Spleen (tissue), 11 donors: ENCODE measurements around the gene CZIB. TPM values are rescaled to one million over a fixed set of nuclear protein-coding genes. Genes with fewer than 3 reads are reported as not detected.

Source experiments
- DNase-seq: peaks from one replicate; pipeline ENCODE4 v3.0.0-alpha.2; 2020
- H3K27ac ChIP-seq, 8 donors: fragments of 200-600 bp; sonication (generic) in 7 of 8; 1 replicate in 4 of 8; 2 replicates in 4 of 8; pipeline versions ENCODE4 v1.5.0 to v1.8.0; 2016 to 2021; ENCODE audit warnings: inconsistent platforms in 4 of 8, mild to moderate bottlenecking in 4 of 8, moderate library complexity in 1 of 8
- H3K27me3 ChIP-seq, 7 donors: fragments of 200-600 bp; sonication (generic) in 6 of 7; replicated peaks in 1 of 7; 1 replicate in 4 of 7; 2 replicates in 3 of 7; pipeline versions ENCODE4 v1.5.0 to v1.8.0; 2016 to 2021; ENCODE audit warnings: inconsistent platforms in 3 of 7, mild to moderate bottlenecking in 1 of 7
- H3K36me3 ChIP-seq, 6 donors: fragments of 200-600 bp; sonication (generic) in 5 of 6; 1 replicate in 4 of 6; 2 replicates in 2 of 6; pipeline versions ENCODE4 v1.5.0 to v1.8.0; 2016 to 2021; ENCODE audit warnings: inconsistent platforms in 2 of 6
- H3K4me1 ChIP-seq, 6 donors: fragments of 200-600 bp; sonication (generic) in 5 of 6; 1 replicate in 3 of 6; 2 replicates in 3 of 6; pipeline versions ENCODE4 v1.5.0 to v1.8.0; 2016 to 2021; ENCODE audit warnings: inconsistent platforms in 3 of 6
- H3K4me3 ChIP-seq, 8 donors: fragments of 200-600 bp; sonication (generic) in 7 of 8; 1 replicate in 4 of 8; 2 replicates in 4 of 8; pipeline versions ENCODE4 v1.5.0 to v1.8.0; 2016 to 2021; ENCODE audit warnings: inconsistent platforms in 4 of 8, mild to moderate bottlenecking in 4 of 8, moderate library complexity in 2 of 8
- H3K9me3 ChIP-seq, 8 donors: fragments of 200-600 bp; sonication (generic) in 7 of 8; 1 replicate in 4 of 8; 2 replicates in 4 of 8; pipeline versions ENCODE4 v1.5.0 to v1.8.0; 2016 to 2021; ENCODE audit warnings: inconsistent platforms in 4 of 8
- POLR2A ChIP-seq, 3 donors: fragments of 450-650 bp; IDR thresholded peaks; one replicate each; pipeline ENCODE4 v1.5.1; 2017; ENCODE audit warnings: antibody characterized with exemption in 3 of 3, mild to moderate bottlenecking in 1 of 3
- POLR2AphosphoS5 ChIP-seq, 3 donors: sonication (generic); formaldehyde crosslinking; IDR thresholded peaks; one replicate each; pipeline ENCODE4 v1.5.1; 2017; ENCODE audit warnings: antibody characterized with exemption in 3 of 3
- WGBS, 5 donors: extraction: QIAGEN DNeasy Blood & Tissue Kit in 3 of 5; methylation state at CpG; one replicate each; pipeline versions ENCODE4 v1.1.5 to v1.1.7; 2013 to 2018; 5-methylcytosine and 5-hydroxymethylcytosine counted together
- intact Hi-C: fragments of 100-400 bp; cut with DNase I; formaldehyde crosslinking; loops from one replicate; pipeline ENCODE4 v1.15.0; 2023; ENCODE audit warnings: low total_unique reads
- polyA plus RNA-seq, 3 donors: library from polyadenylated mRNA; stranded (reverse); fragments of 200-250 nt; gene quantifications; one replicate each; pipeline ENCODE4 v1.2.1, GENCODE V29; 2013
- total RNA-seq, 7 donors: library from RNA; depleted of rRNA in 3 of 7; stranded (reverse); fragments of >200 nt in 3 of 7; fragmentation: NEBNext Ultra II Directional in 4 of 7; extraction: Animal tissue kit (Norgen Biotek cat#: 25700) in 4 of 7; gene quantifications; one replicate each; pipeline versions ENCODE4 v1.1.0 to v1.2.1, GENCODE V29; 2016 to 2021
- TF ChIP-seq, protein P1 (sequence below), 11 experiments: fragments of 200-600 bp in 7 of 11; fragments of 450-650 bp in 4 of 11; sonication (generic) in 4 of 11; IDR thresholded peaks in 8 of 11; conservative IDR thresholded peaks in 3 of 11; 1 replicate in 7 of 11; 2 replicates in 4 of 11; pipeline versions ENCODE4 v1.4.0 to v1.8.0; 2016 to 2021; ENCODE audit warnings: antibody characterized with exemption in 11 of 11, inconsistent platforms in 4 of 11, mild to moderate bottlenecking in 1 of 11
- donor health status: healthy with polysubstance abuse.
- donor health status: DM: no; HTN: no; CAD: no; lungs with moderate emphysema.
- donor health status: DM: no; HTN: no; CAD: no.
- donor health status: Bipolar disorder and iron deficiency.
- donor health status: healthy.
- donor health status: DM: no; HTN: no; CAD: no.
- donor health status: DM: yes; HTN: yes; CAD: no.

Gene CZIB
- total and polyA plus RNA-seq, 10 donors: 35.3 to 71.8 (median 47.7) TPM

DNA sequence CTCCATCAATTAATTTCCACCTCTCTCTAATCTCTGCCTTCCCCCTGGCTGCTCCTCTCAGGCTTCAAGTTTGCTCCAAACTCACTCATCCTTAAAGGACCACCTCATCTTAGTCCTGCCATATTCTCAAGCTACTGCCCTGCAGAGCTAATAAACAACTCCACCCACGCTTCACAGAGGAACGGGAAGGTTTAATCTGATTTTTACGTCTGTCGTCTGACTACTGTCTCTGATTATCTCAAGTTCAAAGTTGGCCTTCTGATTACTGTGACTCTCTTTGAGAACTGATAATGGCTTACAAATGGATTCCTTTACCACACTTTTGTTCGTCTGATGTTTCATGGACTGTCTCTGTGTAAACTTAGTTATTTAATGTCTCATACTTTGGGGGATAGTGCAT, 31.4 kb downstream of the CZIB start:
- Histone ChIP-seq H3K36me3 (no peaks in the 10 kb centered on the region), H3K27me3 (peaks cover 0 to 5% (median 0%) of the 10 kb centered on the region in 7 donors), H3K27ac (no peak overlapping the region), H3K4me3 (no peak overlapping the region), H3K4me1 (no peaks in the 10 kb centered on the region), H3K9me3 (peaks cover 0 to 11% (median 9%) of the 10 kb centered on the region in 8 donors)
- 80 to 90% (median 87%) methylated on average over 5 of the region's 5 CpGs for WGBS, 5 donors
- intact Hi-C loops: no loop called here
- TF ChIP-seq POLR2AphosphoS5 (IDR thresholded peaks at IDR 0.05) (no peak), POLR2A (IDR thresholded peaks at IDR 0.05) (no peak)
- TF ChIP-seq, protein P1, sequence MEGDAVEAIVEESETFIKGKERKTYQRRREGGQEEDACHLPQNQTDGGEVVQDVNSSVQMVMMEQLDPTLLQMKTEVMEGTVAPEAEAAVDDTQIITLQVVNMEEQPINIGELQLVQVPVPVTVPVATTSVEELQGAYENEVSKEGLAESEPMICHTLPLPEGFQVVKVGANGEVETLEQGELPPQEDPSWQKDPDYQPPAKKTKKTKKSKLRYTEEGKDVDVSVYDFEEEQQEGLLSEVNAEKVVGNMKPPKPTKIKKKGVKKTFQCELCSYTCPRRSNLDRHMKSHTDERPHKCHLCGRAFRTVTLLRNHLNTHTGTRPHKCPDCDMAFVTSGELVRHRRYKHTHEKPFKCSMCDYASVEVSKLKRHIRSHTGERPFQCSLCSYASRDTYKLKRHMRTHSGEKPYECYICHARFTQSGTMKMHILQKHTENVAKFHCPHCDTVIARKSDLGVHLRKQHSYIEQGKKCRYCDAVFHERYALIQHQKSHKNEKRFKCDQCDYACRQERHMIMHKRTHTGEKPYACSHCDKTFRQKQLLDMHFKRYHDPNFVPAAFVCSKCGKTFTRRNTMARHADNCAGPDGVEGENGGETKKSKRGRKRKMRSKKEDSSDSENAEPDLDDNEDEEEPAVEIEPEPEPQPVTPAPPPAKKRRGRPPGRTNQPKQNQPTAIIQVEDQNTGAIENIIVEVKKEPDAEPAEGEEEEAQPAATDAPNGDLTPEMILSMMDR (IDR thresholded peaks at IDR 0.05 in 8 of 11, conservative IDR thresholded peaks at IDR 0.05 in 3 of 11): no peak
- no peak for DNase-seq

DNA sequence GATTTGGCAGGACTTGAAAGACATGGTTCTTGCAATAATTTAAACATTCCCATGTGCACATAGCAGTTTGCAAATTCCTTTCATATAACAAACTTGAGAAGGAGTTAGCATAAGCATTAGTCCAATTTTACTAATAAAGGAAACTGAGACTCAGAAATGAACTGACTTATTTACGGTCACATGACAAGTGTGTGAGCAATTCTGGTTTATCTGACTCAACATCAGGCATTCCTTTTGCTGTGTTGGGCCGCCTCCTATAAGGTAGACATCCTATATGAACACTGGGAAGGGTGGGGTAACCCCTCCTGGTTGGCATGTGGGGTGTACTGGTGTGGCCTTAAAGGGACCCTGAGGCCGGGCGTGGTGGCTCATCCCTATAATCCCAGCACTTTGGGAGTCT, 32.3 kb downstream of the CZIB start:
- 83 to 92% (median 88%) methylated on average over 4 of the region's 4 CpGs for WGBS, 5 donors
- Histone ChIP-seq H3K27ac (no peak overlapping the region), H3K27me3 (peaks cover 0 to 8% (median 0%) of the 10 kb centered on the region in 7 donors), H3K4me1 (no peaks in the 10 kb centered on the region), H3K4me3 (no peak overlapping the region), H3K9me3 (peaks cover 0 to 11% (median 9%) of the 10 kb centered on the region in 8 donors), H3K36me3 (no peaks in the 10 kb centered on the region)
- no peak for DNase-seq
- TF ChIP-seq POLR2AphosphoS5 (IDR thresholded peaks at IDR 0.05): no peak
- TF ChIP-seq POLR2A (IDR thresholded peaks at IDR 0.05): no peak
- TF ChIP-seq, protein P1 (IDR thresholded peaks at IDR 0.05 in 8 of 11, conservative IDR thresholded peaks at IDR 0.05 in 3 of 11): no peak
- intact Hi-C loops: no loop called here

DNA sequence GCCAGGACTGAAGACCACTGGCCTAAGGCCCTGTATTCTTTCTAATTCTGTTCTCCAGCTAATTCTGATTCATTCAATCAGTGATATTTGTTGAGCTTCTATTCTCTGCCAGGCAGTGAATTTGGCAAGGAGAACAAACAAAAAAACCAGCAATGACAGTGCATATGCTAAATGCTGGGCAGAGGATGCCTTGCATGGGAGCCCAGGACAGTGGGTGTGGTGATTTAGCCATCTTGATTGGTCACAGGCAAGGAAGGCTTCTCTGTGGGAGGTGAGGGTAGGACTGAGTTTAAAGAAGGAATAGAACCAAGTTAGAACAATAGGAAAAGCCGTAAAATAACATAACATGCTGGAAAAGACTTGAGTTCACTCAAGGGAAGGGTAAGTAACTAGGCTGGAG, 33.0 kb downstream of the CZIB start:
- TF ChIP-seq, protein P1 (IDR thresholded peaks at IDR 0.05 in 8 of 11, conservative IDR thresholded peaks at IDR 0.05 in 3 of 11): no peak
- no peak for TF ChIP-seq POLR2A (IDR thresholded peaks at IDR 0.05)
- no peak for TF ChIP-seq POLR2AphosphoS5 (IDR thresholded peaks at IDR 0.05)
- peaks cover 0 to 15% (median 3%) of the 10 kb centered on the region in 7 donors for H3K27me3 ChIP-seq
- no peak overlapping the region for H3K27ac ChIP-seq
- WGBS, 5 donors: 83 to 100% (median 88%) methylated on average over 1 of the region's 1 CpG
- H3K4me1 ChIP-seq: peaks cover 0 to under 1% (median under 1%) of the 10 kb centered on the region in 6 donors
- no peaks in the 10 kb centered on the region for H3K36me3 ChIP-seq
- intact Hi-C loops: no loop called here
- peaks cover 0 to 11% (median 9%) of the 10 kb centered on the region in 8 donors for H3K9me3 ChIP-seq
- DNase-seq: no peak
- H3K4me3 ChIP-seq: no peak overlapping the region

DNA sequence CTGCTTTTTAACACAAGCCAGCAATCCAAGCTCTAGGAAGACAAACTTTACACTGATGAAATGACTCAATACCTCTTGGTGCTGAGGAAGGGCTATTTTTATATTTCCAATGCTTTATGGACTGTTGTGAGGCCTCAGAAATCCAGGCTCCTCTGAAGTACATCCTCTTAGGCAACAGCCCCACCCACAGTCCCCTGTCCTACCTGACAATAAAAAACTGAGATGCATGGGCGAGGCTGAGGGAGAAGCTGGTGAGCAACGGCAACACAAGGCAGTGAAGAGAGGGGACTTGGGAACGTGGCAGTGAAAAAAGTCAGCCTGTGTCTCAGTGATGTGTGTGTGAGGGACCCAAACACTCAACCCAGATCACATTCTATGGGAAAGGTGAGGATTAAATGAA, 33.9 kb downstream of the CZIB start:
- intact Hi-C loops: no loop called here
- TF ChIP-seq POLR2A (IDR thresholded peaks at IDR 0.05) (no peak), POLR2AphosphoS5 (IDR thresholded peaks at IDR 0.05) (no peak)
- TF ChIP-seq, protein P1 (IDR thresholded peaks at IDR 0.05 in 8 of 11, conservative IDR thresholded peaks at IDR 0.05 in 3 of 11): no peak
- no peaks in the 10 kb centered on the region for H3K36me3 ChIP-seq
- peaks cover 0 to 8% (median 5%) of the 10 kb centered on the region in 6 donors for H3K4me1 ChIP-seq
- H3K9me3 ChIP-seq: peaks cover 0 to 11% (median 9%) of the 10 kb centered on the region in 8 donors
- WGBS, 5 donors: 80 to 86% (median 85%) methylated on average over 3 of the region's 3 CpGs
- peaks cover 0 to 22% (median 6%) of the 10 kb centered on the region in 7 donors for H3K27me3 ChIP-seq
- DNase-seq: no peak
- no peak overlapping the region for H3K4me3 ChIP-seq
- no peak overlapping the region for H3K27ac ChIP-seq
